Right cardiac atrium (tissue), 5 donors: ENCODE results near the gene AQP6. TPM values are rescaled to one million over a fixed set of nuclear protein-coding genes. Genes with fewer than 3 reads are reported as not detected.

Experiments used
- ATAC-seq, 2 donors: fragments of 200-7000 bp; cut with Tn5 transposase; one replicate each; pipeline versions ENCODE4 v1.8.0 to v1.9.1; 2020; ENCODE audit warnings: moderate library complexity in 2 of 2, mild to moderate bottlenecking in 1 of 2
- DNase-seq, 3 donors: peaks; one replicate each; pipeline ENCODE4 v3.0.0-alpha.2; 2020
- H3K27ac ChIP-seq: one replicate; pipeline ENCODE4 v1.5.1; 2013; ENCODE audit warnings: mild to moderate bottlenecking, low read length, control low read depth, moderate library complexity
- H3K27me3 ChIP-seq: one replicate; pipeline ENCODE4 v1.6.1; 2013; ENCODE audit not compliant: control insufficient read depth, insufficient read depth
- H3K4me1 ChIP-seq: one replicate; pipeline ENCODE4 v1.6.1; 2013; ENCODE audit warnings: low read length; ENCODE audit not compliant: control insufficient read depth, insufficient read depth
- H3K4me3 ChIP-seq: one replicate; pipeline ENCODE4 v1.5.1; 2013; ENCODE audit warnings: low read length, control low read depth
- H3K9me3 ChIP-seq: one replicate; pipeline ENCODE4 v1.6.1; 2013; ENCODE audit warnings: low read length; ENCODE audit not compliant: control insufficient read depth
- WGBS: extraction: QIAGEN DNeasy Blood & Tissue Kit; methylation state at CpG from one replicate; pipeline ENCODE4 v1.1.7; 2013; 5-methylcytosine and 5-hydroxymethylcytosine counted together
- intact Hi-C, 4 donors: fragments of 100-400 bp; cut with DNase I; formaldehyde crosslinking; loops; one replicate each; pipeline versions ENCODE4 v1.11.0 to v1.14.0; 2022 to 2023
- polyA plus RNA-seq: library from polyadenylated mRNA; stranded (reverse); fragments of 200-250 nt; gene quantifications from one replicate; pipeline ENCODE4 v1.2.3, GENCODE V29; 2013
- total RNA-seq, 4 donors: library from RNA; stranded (reverse); fragmentation: NEBNext Ultra II Directional; extraction: Animal tissue kit (Norgen Biotek cat#: 25700); gene quantifications; one replicate each; pipeline ENCODE4 v1.2.1, GENCODE V29; 2021
- donor health status: healthy with polysubstance abuse.
- donor health status: DM: no; HTN: yes; CAD: no.
- donor health status: DM: no; HTN: no; CAD: no.
- donor health status: DM: no; HTN: yes; CAD: no; lungs with severe emphysema.
- donor health status: DM: yes; HTN: yes; CAD: no.

The AQP6 gene
- total and polyA plus RNA-seq, 5 donors = 0.15 to 0.32 (median 0.21) TPM; not detected in 1

DNA sequence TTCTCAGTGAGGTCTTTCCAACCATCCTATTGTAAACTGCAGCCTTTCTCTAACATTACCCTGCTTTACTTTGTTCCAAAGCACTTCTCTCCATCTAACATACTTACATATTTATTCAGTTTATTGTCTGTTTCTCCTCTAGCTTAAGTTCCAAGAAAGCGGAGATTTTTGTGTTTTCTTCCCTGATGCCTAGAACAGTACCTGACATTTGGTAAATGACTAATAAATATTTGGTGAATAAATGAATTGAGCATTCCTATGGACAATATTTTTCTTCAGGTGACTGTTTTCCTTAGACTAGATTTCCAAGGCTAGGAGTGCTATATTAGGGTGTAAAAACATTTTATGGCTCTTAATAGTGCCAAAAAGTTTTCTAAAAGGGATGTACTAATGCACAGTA lies 50.2 kb downstream of the AQP6 start:
- Histone ChIP-seq H3K4me3 (no peak overlapping the region), H3K27me3 (no peaks in the 10 kb centered on the region), H3K9me3 (no peaks in the 10 kb centered on the region), H3K27ac (no peak overlapping the region), H3K4me1 (peaks cover 3% of the 10 kb centered on the region)
- intact Hi-C loops = no loop called here
- 99% methylated on average over 1 of the region's 1 CpG for WGBS
- ATAC-seq (no peak), DNase-seq (no peak)

DNA sequence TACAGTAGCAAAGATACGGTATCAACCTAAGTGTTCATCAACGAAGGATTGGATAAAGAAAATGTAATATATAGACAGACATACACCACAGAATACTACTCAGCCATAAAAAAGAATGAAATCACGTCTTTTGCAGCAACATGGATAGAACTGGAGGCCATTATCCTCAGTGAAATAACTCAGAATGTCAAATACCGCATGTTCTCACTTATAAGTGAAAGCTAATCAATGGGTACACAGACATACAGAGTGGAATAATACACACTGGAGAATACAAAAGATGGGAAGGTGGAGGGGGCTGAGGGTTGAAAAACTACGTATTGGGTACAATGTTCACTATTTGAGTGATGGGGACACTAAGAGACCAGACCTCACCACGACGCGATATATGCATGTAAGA lies 51.5 kb downstream of the AQP6 start:
- DNase-seq (no peak), ATAC-seq (no peak)
- no peak overlapping the region for H3K4me3 ChIP-seq
- intact Hi-C loops = no loop called here
- H3K27me3 ChIP-seq = no peaks in the 10 kb centered on the region
- no peaks in the 10 kb centered on the region for H3K9me3 ChIP-seq
- 78% methylated on average over 8 of the region's 8 CpGs for WGBS
- no peak overlapping the region for H3K27ac ChIP-seq
- peaks cover 3% of the 10 kb centered on the region for H3K4me1 ChIP-seq

DNA sequence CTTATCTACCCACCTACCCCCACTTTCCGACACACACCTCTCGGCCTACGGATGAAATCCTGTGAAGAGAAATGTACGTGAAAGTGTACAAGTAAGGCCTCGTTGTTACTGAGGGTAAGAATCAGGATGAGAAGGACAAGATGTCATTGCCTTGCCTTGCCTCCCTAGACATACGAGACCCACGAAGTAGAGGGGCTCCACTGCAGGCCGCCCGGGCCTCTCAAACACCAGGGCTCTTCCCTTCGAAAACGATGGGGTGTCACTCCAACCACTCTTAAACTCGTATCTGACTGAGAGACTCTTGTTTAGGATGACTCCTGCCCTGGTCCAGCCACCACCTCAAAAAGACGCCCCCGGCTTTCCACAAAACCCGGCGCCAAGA lies 52.0 kb downstream of the AQP6 start:
- H3K4me3 ChIP-seq = peak overlapping the region; percentile 46
- no peak overlapping the region for H3K27ac ChIP-seq
- peaks cover 3% of the 10 kb centered on the region for H3K4me1 ChIP-seq
- H3K9me3 ChIP-seq = no peaks in the 10 kb centered on the region
- DNase-seq (no peak), ATAC-seq (peak; percentile 14 to 28)
- intact Hi-C loops = no loop called here
- H3K27me3 ChIP-seq = no peaks in the 10 kb centered on the region
- WGBS = 1% methylated on average over 16 of the region's 16 CpGs

DNA sequence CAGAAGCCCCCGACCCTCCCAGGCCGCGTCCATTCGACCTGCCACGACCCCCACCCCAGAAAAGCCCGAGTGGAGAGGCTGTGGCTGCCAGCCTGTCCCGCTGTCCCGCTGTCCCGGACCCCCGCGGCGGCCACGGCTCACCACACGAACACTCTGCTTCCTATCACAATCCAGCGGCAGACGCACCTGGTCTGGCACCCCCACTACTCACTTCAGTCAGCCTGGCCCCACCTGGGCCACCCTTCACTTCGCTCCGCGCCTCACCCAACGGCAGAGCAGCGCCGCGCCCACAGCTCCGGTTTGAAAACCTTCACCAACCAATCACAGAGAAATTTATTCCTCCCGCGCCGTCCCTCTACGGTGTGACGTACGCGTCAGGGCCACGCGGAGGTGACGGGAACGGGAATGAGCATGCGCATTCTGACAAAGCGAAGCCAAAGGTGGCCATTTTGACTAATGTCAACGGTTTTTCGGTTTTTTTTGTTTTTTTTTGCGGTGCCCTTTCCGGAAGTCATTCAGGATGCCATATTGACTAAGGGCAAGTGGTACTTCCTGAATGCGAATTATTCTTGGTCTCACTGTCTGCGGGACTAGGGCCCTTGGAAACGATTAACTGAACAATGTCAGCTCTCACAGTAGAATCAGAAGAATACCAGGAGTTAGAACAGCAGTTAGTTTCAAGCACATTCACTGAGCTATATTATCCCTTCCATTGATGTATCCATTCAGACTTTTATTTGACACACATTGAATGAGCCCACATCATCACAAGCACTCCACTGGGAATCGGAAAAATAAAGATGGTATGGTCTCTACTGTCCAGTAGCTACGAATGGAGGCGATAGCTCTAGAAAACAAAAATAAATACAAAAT lies 52.7 kb downstream of the AQP6 start, which contains the start of gene RACGAP1:
TSS of gene RACGAP1 (minus strand) at position 308 of the 873 bp plus-strand sequence. CDS start 8,779 bp downstream, outside the sequence.
- H3K27ac ChIP-seq = no peak within 1 kb of the TSS
- peak; percentile 96 to 97 (median 97) for DNase-seq
- peaks cover 3% of the 10 kb centered on the region for H3K4me1 ChIP-seq
- ATAC-seq = peak; percentile 97 to 99
- peak within 1 kb of the TSS; percentile 62 for H3K4me3 ChIP-seq
- no peaks in the 10 kb centered on the region for H3K9me3 ChIP-seq
- no peaks in the 10 kb centered on the region for H3K27me3 ChIP-seq
- intact Hi-C loops = no loop called here
- WGBS = 5% methylated on average over 47 of the region's 47 CpGs

- ATAC-seq (no peak), DNase-seq (no peak)
- no peak overlapping the region for H3K27ac ChIP-seq
- 94% methylated on average over 3 of the region's 3 CpGs for WGBS
- H3K9me3 ChIP-seq = no peaks in the 10 kb centered on the region
- no peak overlapping the region for H3K4me3 ChIP-seq
- no peaks in the 10 kb centered on the region for H3K27me3 ChIP-seq
- peaks cover 3% of the 10 kb centered on the region for H3K4me1 ChIP-seq
- intact Hi-C loops = no loop called here
These were observed 53.9 kb downstream of the AQP6 start for GRCh38 chr12:50026691-50027090.

Other genes starting within 250 kb of the AQP6 start
- gene TMBIM6, start 231.4 kb upstream of the AQP6 start, total RNA-seq = 100 to 1,000 TPM; 216 to 254 (median 247) TPM
- 159 TPM for gene TMBIM6, start 231.4 kb upstream of the AQP6 start, polyA plus RNA-seq
- gene NCKAP5L, start 144.5 kb upstream of the AQP6 start, total RNA-seq = 10 to 100 TPM; 20.3 to 23.2 (median 21.1) TPM
- gene NCKAP5L, start 144.5 kb upstream of the AQP6 start, polyA plus RNA-seq = 18.1 TPM
- 1 to 10 TPM; 2.9 to 3.6 (median 3.2) TPM for gene BCDIN3D, start 129.8 kb upstream of the AQP6 start, total RNA-seq
- 2.2 TPM for gene BCDIN3D, start 129.8 kb upstream of the AQP6 start, polyA plus RNA-seq
- gene FAIM2, start 69.0 kb upstream of the AQP6 start, total RNA-seq = 10 to 100 TPM; 10.4 to 31.1 (median 17.4) TPM
- gene FAIM2, start 69.0 kb upstream of the AQP6 start, polyA plus RNA-seq = 37.4 TPM
- 1 to 10 TPM in 1 of 4 donors, under 1 TPM in 3; 0.17 to 1.1 (median 0.52) TPM for gene AQP2, start 22.2 kb upstream of the AQP6 start, total RNA-seq
- 0.77 TPM for gene AQP2, start 22.2 kb upstream of the AQP6 start, polyA plus RNA-seq
- gene AQP5, start 11.1 kb upstream of the AQP6 start, total RNA-seq = 1 to 10 TPM; 2.0 to 7.0 (median 2.8) TPM
- gene AQP5, start 11.1 kb upstream of the AQP6 start, polyA plus RNA-seq = 6.7 TPM
- 1 to 10 TPM; 3.2 to 8.2 (median 6.3) TPM for gene RACGAP1, start 52.5 kb downstream of the AQP6 start, total RNA-seq
- gene RACGAP1, start 52.5 kb downstream of the AQP6 start, polyA plus RNA-seq = 1.5 TPM
- gene ASIC1, start 84.6 kb downstream of the AQP6 start, total RNA-seq = 1 to 10 TPM; 1.3 to 4.5 (median 3.2) TPM
- gene ASIC1, start 84.6 kb downstream of the AQP6 start, polyA plus RNA-seq = 2.0 TPM
- gene SMARCD1, start 112.4 kb downstream of the AQP6 start, total RNA-seq = 10 to 100 TPM; 15.8 to 24.5 (median 19.7) TPM
- 11.6 TPM for gene SMARCD1, start 112.4 kb downstream of the AQP6 start, polyA plus RNA-seq
- gene GPD1, start 131.1 kb downstream of the AQP6 start, total RNA-seq = 10 to 100 TPM in 2 of 4 donors, 1 to 10 TPM in 2; 4.1 to 18.4 (median 9.6) TPM
- 24.6 TPM for gene GPD1, start 131.1 kb downstream of the AQP6 start, polyA plus RNA-seq
- gene COX14, start 139.3 kb downstream of the AQP6 start, total RNA-seq = 100 to 1,000 TPM; 141 to 203 (median 167) TPM
- gene COX14, start 139.3 kb downstream of the AQP6 start, polyA plus RNA-seq = 258 TPM
- gene CERS5, start 194.4 kb downstream of the AQP6 start, total RNA-seq = 10 to 100 TPM; 14.0 to 18.8 (median 17.7) TPM
- gene CERS5, start 194.4 kb downstream of the AQP6 start, polyA plus RNA-seq = 15.6 TPM